ENCODE results near the gene PTPN20. TPM values are rescaled to one million over a fixed set of nuclear protein-coding genes. Genes with fewer than 3 reads are reported as not detected.

Gene PTPN20
- total RNA-seq, 2 donors from 2014 or later = 0.99 to 4.4 TPM

DNA sequence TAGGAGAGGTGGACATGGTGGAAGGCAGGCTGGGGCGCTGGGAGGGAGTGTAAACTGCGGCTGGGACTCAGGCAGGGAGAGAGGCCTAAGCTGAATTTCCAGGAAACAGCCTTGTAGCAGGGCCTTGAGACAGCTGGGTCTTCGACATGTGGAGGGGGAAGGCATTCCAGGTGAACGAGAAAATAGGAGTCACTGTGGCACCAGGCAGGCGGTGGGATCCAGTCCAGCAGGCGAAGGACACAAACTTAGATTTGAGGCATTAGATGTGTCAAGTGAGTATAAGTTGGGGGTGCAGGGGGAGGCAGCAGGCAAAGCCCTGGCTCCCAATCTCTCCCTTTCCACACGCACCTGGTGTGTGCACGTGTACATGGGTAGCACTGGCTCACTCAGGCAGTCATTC lies 105.3 kb downstream of the PTPN20 start:
- 73 to 82% methylated on average over 8 of the region's 8 CpGs for WGBS, 2 donors
- no peak for TF ChIP-seq POLR2A (IDR thresholded peaks at IDR 0.05)
- TF ChIP-seq, protein P1, sequence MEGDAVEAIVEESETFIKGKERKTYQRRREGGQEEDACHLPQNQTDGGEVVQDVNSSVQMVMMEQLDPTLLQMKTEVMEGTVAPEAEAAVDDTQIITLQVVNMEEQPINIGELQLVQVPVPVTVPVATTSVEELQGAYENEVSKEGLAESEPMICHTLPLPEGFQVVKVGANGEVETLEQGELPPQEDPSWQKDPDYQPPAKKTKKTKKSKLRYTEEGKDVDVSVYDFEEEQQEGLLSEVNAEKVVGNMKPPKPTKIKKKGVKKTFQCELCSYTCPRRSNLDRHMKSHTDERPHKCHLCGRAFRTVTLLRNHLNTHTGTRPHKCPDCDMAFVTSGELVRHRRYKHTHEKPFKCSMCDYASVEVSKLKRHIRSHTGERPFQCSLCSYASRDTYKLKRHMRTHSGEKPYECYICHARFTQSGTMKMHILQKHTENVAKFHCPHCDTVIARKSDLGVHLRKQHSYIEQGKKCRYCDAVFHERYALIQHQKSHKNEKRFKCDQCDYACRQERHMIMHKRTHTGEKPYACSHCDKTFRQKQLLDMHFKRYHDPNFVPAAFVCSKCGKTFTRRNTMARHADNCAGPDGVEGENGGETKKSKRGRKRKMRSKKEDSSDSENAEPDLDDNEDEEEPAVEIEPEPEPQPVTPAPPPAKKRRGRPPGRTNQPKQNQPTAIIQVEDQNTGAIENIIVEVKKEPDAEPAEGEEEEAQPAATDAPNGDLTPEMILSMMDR (IDR thresholded peaks at IDR 0.05) = no peak
- no peak overlapping the region for H3K27ac ChIP-seq
- no peaks in the 10 kb centered on the region for H3K27me3 ChIP-seq
- H3K4me1 ChIP-seq = no peaks in the 10 kb centered on the region
- DNase-seq = no peak
- H3K36me3 ChIP-seq (replicated peaks in 1 of 2; ENCODE audit: insufficient read depth in 1 of 2, low read depth in 2 of 2) = no peaks in the 10 kb centered on the region
- intact Hi-C loops (cut with DNase I) = no loop called here
- ATAC-seq = no peak
- no peaks in the 10 kb centered on the region for H3K9me3 ChIP-seq
- H3K4me3 ChIP-seq = no peak overlapping the region

DNA sequence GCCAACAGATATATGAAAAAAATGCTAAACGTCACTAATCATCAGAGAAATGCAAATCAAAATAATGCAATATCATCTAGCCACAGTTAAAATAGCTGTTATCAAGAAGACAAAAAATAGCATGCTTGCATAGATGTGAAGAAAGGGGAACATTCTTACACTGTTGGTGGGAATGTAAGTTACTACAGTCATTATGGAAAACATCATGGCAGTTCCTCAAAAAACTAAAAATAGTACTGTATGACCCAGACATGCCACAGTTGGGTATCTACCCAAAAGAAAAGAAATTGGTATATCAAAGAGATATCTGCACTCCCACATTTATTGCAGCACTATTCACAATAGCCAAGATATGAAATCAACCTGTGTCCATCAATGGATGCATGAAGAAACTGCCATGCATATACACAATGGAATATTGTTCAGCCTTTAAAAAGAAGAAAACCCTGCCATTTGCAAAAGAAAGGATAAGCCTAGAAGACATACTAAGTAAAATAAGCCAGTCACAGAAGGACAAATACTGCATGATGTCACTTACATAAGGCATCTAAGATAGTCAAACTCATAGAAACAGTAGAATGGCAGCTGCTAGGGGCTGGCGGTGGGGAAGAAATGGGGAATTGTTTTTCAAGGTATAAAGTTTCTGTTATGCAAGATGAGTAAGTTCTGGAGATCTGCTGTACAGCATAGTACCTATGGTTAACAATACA lies 107.0 kb downstream of the PTPN20 start:
- Histone ChIP-seq H3K27ac (no peak overlapping the region), H3K27me3 (no peaks in the 10 kb centered on the region), H3K9me3 (no peaks in the 10 kb centered on the region), H3K4me1 (no peaks in the 10 kb centered on the region), H3K36me3 (replicated peaks in 1 of 2; ENCODE audit: insufficient read depth in 1 of 2, low read depth in 2 of 2) (no peaks in the 10 kb centered on the region), H3K4me3 (no peak overlapping the region)
- no peak for TF ChIP-seq POLR2A (IDR thresholded peaks at IDR 0.05)
- TF ChIP-seq, protein P1 (IDR thresholded peaks at IDR 0.05) = no peak
- DNase-seq (no peak), ATAC-seq (no peak)
- WGBS, 2 donors = 72 to 84% methylated on average over 2 of the region's 2 CpGs
- intact Hi-C loops (cut with DNase I) = no loop called here

DNA sequence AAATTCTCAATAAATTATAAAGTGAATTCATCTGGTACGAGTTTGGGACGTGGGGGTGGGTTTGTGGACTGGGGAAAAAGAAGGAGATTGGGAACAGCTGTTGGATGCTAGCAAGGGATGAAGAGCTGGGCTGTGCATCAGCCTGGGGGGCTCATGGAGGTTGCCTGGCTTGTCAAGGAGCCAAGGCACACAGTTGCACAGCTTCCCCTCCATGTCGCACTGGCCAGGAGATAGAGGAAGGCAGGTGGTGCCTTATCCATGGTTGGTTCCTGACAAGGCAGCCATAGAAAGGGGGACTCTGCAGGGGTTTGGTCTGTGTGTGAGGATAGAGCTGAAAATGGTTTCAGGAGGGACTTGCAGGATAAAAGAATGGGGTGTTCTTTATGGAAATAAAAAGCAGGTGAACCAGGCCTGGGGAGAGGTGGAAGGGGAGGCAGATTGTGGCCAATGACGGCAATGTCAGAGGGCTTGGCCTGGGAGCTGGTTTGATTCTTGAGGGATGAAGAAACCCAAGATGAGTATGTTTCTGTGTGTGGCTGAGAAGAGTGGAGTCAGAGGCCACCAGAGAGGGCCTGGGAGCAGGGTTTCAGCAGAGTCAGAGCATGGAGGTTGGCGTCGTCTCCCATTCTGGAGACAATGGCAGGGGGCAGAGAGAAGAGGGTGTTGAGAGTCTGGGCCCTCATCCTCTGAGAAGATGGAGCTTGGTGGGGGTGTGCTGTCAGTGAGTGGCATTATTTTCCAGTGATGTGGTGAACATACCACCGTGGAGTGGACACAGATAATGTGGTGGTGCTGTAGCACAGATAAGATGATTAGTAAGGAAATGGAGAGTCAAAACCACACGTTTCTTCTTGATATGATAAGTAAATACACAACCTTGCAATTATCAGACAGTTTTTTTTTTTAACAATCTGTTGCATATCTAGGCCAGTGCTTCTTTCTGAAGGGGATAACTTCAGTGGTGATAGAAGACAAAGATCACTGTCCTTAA lies 108.2 kb downstream of the PTPN20 start:
- TF ChIP-seq, protein P1 (IDR thresholded peaks at IDR 0.05) = no peak
- TF ChIP-seq POLR2A (IDR thresholded peaks at IDR 0.05) = no peak
- H3K4me1 ChIP-seq = no peaks in the 10 kb centered on the region
- no peak overlapping the region for H3K27ac ChIP-seq
- no peak overlapping the region for H3K4me3 ChIP-seq
- H3K9me3 ChIP-seq = no peaks in the 10 kb centered on the region
- intact Hi-C loops (cut with DNase I) = no loop called here
- H3K36me3 ChIP-seq (replicated peaks in 1 of 2; ENCODE audit: insufficient read depth in 1 of 2, low read depth in 2 of 2) = no peaks in the 10 kb centered on the region
- H3K27me3 ChIP-seq = no peaks in the 10 kb centered on the region
- ATAC-seq (no peak), DNase-seq (no peak)
- 59 to 63% methylated on average over 8 of the region's 8 CpGs for WGBS, 2 donors

DNA sequence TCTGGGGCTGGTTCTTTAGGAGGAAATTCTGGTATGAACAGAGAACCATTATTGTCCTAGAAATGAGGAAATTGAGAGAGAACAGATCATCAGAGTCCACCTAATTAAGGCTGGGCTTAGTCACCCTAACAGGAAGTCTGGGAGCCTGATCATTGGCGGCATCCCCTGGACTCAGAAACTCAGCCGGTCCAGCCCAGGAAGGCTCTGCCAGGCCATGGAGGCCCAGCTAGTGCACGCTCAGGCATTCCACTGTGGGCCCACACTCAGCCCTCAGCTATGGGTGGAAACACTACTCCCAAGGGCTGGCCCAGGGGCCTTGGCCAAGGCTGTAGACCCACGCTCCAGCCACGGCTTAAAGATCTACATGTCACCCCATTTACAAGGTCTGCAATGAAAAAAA lies 109.2 kb downstream of the PTPN20 start:
- Histone ChIP-seq H3K4me3 (no peak overlapping the region), H3K36me3 (replicated peaks in 1 of 2; ENCODE audit: insufficient read depth in 1 of 2, low read depth in 2 of 2) (no peaks in the 10 kb centered on the region), H3K4me1 (no peaks in the 10 kb centered on the region), H3K27ac (no peak overlapping the region), H3K27me3 (no peaks in the 10 kb centered on the region), H3K9me3 (no peaks in the 10 kb centered on the region)
- DNase-seq (no peak), ATAC-seq (no peak)
- TF ChIP-seq POLR2A (IDR thresholded peaks at IDR 0.05) = no peak
- TF ChIP-seq, protein P1 (IDR thresholded peaks at IDR 0.05) = no peak
- 71 to 94% methylated on average over 5 of the region's 5 CpGs for WGBS, 2 donors
- intact Hi-C loops (cut with DNase I) = no loop called here

Data from body of pancreas (tissue), 4 donors.